HG02588 (cell line): ENCODE measurements around the gene OR51I2.
A peak's percentile ranks its signal among the peaks of the same experiment; 100 is the strongest.

Experiments used
- ATAC-seq: cut with Tn5 transposase; IDR thresholded peaks from one replicate; pipeline ENCODE4 v1.9.1; 2021; ENCODE audit warnings: mild to moderate bottlenecking, moderate library complexity; ENCODE audit not compliant: unreplicated experiment

The OR51I2 gene, protein sequence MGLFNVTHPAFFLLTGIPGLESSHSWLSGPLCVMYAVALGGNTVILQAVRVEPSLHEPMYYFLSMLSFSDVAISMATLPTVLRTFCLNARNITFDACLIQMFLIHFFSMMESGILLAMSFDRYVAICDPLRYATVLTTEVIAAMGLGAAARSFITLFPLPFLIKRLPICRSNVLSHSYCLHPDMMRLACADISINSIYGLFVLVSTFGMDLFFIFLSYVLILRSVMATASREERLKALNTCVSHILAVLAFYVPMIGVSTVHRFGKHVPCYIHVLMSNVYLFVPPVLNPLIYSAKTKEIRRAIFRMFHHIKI

DNA sequence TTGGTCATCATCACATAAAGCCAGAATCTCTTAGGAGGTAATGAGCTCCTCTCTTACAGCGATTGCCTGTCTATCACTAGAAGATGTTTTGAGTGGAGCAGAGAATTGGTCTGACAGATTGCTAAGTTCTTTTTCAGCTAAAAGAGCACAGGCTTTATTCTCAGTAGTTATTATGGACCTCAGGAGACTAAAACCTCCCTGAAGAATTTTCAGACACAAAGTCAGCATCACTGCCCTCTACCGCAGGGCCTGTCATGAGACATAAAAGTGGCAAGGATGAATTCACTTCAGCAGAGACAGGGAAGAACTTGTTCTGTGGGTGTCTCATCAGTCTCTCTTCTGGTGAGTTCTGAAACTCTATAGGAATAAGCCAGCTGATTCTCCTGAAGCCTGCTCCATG is at the start of gene OR51I2:
TSS of gene OR51I2 (plus strand) at position 301 of the 400 bp plus-strand sequence. CDS start 4,166 bp downstream, outside the sequence.
- no peak for ATAC-seq

DNA sequence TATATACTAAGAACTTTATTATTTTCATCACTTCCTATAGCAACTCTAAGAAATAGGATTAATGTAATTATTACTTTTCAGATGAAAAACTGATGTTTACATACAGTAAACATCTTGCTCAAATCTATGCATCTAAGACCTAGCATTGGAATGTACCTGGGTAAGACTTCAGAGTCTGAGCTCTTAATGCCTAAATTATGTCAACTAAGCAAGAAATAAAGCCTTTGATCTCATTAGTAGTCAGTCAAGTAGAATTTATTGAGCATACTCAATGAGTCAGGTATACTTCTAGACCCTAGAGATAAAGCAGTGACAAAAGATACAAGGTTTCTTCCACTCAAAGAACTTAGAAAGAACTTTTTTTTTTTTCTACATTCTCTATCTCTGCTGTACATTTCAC is 44.0 kb upstream of the OR51I2 start:
- no peak for ATAC-seq

DNA sequence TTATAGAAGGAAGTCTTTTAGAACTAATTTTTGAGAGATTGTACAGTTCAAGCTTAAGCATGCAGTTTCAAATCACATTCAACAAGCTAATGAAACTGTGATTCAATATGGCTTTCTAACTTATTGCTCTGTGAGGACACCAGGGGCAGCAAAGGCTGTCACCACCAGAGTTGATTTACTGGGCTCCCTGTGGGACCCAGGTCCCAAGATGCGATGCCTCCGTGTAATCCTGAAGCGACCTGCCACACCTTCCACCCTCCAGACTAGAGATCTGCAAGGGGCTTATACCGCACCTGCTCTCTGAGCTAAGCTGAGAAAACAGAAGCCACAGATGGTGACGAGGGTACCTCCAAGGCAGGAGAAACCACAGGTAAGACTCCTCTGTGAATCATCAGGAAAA is 28.1 kb upstream of the OR51I2 start:
- ATAC-seq = no peak

DNA sequence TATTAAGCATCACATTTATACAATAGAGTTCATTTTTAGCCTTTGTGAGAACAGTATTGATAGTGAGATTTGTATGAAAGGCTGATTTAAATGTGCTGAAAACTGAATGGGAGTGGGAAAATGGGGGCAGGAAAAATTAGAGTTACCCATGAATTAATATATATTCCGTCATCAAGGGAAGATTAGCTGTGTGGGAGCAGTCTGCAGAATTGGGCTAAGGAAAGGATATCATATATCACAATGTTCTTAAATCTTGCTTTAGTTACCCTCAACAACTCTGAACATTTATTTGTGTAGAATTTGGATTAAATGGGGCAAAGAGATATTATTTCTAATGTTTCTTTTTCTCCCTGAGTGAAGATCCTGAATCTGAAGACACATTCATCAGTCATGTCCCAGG is 27.3 kb upstream of the OR51I2 start, which contains the start of gene OR51Q1:
TSS of gene OR51Q1 (plus strand) at position 301 of the 400 bp plus-strand sequence. CDS start at position 391, 90 bp downstream.
- ATAC-seq = no peak

DNA sequence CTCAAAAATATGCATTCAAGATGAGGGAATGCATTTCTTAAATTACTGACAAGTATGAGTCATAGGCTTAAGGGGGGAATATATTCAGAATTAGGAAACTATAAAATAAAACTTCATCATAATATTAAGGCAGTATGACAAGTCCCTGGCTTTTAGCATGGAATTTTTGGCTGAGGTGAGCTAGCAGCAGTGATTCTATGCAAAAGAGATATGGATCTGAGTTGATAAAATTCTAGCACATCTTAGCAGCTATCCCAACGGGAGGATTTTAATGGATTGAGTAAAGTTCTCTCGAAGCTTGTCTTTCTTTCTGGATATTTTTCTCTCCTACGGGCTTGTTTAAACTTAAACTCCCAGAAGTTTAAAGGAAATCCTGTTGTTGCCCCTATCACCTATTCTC is 26.0 kb upstream of the OR51I2 start:
- no peak for ATAC-seq

DNA sequence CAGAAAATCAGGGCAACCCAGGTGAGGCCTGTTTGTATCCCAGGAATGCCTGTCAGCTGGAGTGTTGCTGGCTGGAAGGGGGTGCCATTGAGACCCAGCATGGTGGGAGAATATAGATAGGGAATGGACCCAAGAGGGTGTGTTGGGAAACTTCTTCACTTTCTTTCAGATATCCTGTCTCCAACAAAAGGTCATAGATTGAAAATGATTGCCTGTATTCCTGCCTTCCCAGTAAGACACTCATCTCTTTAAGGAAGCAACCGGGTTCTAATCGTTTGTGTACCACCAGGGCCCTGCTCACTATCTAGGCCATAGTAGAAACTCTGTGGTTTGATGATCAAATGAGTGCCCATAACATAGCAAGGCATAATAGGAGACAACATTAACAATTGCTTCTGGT is 7.7 kb upstream of the OR51I2 start, which contains the start of gene OR51I1:
TSS of gene OR51I1 (minus strand) at position 101 of the 400 bp plus-strand sequence. CDS start at position 101, 0 bp downstream.
- ATAC-seq = no peak

DNA sequence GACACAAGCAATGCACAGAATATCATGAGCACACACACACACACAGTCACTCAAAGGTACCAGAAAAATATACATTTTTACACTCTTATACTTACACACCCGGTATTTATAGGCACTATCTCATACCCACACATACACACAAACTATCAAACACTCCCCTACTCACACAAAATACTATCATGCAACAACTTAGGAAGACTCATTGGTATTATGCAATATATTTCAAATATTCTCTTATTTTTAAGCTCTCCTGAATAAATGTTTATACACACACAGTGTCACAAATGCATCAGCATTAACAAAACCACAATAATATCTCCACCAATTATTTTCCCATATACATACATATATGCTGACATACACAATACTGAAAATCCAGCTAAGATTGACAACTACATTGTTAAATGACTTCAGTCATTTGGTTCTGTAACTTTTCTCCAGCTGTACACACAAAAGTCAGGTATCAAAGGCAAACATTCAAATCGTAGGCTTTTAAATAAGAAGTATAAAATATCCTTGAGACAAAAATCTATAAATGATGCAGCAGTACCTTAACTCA is 5.2 kb upstream of the OR51I2 start:
- no peak for ATAC-seq

DNA sequence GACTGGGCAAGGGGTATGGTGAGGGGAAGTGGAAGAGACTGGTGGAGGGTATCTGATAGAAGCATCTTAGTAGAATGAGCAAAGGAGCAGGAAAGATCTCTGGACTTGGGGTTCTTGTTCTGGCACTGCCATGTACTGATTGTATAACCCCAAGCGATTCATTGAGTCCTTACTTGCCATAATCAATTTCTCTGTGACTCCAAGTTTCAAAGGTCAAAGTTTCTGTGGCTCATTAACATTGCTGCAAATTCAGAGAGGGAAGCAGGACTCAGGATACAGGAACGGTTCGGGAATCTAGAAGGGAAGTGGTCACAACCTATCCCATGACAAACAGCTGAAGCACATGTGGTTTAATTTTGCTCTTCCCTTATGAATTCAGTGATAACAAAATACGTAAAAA is 309 bp downstream of the OR51I2 start:
- ATAC-seq = no peak

DNA sequence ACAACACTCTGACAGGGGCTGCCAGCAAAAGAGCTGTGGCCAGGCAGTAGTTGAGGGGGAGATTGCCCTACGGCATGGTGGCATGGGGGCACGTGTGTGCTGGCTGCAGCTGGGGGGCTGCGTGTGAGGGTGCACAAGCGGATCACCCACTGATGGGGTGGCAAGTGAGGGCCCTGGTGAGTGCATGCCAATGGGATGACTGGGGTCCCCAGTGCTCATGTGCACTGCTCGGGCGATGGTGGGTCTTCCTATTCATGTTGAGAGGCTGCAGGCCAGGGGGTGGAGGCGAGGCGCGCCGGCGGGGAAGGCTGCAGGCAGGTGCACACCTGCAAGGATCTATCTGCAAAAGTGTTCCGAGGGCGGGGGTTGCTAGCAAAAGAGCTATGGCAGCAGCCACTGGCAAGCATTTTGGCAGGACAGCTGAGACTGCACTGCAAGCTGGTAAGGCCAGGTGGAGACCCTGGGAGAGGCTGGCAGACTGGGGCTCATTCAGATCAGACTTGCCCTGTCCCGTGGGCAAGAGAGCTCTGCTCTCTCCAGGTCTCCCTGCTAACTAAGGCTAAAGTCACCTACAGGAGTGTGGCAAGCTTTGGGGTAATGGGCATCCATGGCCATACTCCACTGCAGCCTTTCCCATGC is 12.0 kb downstream of the OR51I2 start:
- ATAC-seq = no peak

DNA sequence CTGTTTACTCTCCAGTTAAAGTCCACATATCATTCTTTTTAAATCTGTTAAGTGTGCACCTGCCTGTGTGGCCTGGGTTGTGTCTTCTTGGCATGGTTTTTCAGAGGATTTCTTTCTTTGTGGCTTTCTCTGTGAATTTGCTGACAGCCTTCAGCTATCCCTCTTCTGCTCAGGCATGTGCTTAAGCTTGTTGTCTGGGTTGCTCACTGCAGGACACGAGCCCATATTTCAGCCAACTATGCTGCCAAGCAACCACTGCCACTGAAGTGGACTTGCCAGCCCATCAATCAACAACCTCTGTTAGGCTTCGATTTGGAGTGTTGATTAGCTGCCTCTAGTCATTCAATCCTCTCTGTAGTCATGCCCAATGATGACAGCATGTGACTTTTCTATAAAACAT is 18.4 kb downstream of the OR51I2 start:
- no peak for ATAC-seq

DNA sequence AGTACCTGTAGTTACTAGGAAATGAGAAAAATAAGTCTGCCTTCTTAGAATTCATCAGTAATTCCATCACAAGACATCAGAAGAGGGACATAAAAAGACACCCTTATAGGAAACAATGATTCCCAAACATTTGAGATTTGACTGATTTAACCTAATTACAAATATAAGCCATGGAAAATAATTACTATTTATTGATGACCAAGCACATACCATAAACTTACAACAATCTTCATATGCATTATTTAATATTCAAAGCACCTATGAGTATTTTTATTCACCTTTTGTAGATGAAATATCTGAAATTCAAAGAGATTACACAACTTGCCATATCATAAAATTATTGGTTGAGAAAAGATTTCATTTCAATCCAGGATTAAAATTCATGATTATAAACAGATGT is 24.8 kb downstream of the OR51I2 start:
- ATAC-seq = no peak

DNA sequence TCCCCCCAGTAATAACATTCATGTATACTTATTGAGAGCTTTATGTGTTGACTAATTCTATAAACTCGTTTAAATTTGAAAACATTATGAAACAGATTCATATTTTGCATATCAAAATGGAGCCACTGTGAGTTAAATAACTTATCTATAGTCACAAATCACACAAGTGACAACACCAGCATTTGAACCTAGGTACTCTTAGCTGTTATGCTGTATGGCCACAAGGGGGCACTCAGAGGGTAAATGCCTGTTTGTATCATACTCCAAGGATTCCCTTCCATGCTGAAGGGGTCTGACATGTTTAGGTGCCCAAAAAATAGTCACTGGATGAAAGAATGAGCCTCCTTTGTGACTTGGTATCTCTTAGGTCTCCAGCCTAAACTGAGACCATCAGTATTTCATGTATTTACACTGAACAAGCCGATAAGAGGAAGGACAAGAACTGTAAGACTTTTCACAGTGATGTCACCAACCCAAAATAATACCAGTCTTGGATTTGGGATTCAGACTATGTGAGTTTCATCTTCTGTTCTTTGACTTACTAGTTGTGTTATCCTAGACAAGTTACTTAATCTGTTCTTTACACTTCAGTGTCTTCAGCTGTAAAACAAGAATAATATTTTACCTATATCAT is 27.2 kb downstream of the OR51I2 start:
- ATAC-seq = peak; percentile 74

DNA sequence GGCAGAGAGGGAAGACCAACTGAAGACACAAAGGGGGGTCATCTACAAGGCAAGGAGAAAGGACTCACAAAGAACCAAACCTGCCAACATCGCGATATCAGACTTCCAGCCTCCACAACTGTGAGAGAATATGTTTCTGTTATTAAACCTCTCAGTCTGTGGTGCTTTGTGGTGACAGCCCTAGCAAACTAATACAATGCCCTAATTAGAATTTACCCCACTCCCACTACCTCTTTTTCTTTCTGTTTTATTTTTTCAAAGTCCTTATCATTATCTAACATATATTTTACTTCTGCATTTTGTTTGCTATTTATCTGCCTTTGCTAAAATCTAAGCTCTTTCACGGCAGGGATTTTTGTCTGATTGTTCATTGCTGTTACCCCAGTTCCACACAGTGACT is 36.9 kb downstream of the OR51I2 start:
- no peak for ATAC-seq

DNA sequence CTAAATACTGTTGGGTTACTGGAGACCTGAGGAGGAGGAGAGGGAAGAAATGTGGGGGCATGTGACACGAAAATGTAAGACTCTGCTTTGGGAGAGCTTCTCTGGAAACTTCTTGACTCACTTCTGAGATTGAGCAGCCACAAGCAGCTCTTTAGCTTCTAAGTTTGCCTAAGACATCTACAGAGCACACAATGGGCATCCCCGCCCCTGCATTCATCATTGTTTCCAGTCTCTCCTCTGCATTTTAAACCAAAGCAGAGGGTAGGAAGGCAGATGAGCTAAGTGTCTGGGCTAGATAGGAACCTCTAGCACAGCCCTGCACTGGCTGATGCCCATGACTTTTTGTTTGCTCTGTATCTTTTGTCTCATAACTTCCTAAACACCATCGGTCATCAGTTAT is 37.3 kb downstream of the OR51I2 start:
- ATAC-seq = no peak

DNA sequence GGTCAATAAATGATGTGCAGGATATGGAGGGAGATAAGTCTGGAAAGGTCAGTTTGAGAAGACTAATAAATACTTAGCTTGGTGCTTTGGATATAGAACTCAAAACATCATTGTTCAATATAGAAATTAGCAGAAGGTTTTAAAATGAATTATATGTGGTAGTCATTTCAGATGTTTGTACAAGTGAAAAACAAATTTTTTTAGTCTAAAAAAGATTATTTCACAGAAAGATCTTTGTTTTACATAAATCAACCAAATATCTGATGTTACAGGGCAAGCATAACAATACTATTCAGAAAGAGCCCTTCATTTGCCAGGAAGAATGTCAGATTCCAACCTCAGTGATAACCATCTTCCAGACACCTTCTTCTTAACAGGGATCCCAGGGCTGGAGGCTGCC is 39.3 kb downstream of the OR51I2 start, which contains the start of gene OR52D1:
TSS of gene OR52D1 (plus strand) at position 301 of the 400 bp plus-strand sequence. CDS start at position 323, 22 bp downstream.
- no peak for ATAC-seq

DNA sequence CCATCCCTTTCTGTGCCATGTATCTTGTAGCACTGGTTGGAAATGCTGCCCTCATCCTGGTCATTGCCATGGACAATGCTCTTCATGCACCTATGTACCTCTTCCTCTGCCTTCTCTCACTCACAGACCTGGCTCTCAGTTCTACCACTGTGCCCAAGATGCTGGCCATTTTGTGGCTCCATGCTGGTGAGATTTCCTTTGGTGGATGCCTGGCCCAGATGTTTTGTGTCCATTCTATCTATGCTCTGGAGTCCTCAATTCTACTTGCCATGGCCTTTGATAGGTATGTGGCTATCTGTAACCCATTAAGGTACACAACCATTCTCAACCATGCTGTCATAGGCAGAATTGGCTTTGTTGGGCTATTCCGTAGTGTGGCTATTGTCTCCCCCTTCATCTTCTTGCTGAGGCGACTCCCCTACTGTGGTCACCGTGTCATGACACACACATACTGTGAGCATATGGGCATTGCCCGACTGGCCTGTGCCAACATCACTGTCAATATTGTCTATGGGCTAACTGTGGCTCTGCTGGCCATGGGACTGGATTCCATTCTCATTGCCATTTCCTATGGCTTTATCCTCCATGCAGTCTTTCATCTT is 39.8 kb downstream of the OR51I2 start:
- no peak for ATAC-seq

DNA sequence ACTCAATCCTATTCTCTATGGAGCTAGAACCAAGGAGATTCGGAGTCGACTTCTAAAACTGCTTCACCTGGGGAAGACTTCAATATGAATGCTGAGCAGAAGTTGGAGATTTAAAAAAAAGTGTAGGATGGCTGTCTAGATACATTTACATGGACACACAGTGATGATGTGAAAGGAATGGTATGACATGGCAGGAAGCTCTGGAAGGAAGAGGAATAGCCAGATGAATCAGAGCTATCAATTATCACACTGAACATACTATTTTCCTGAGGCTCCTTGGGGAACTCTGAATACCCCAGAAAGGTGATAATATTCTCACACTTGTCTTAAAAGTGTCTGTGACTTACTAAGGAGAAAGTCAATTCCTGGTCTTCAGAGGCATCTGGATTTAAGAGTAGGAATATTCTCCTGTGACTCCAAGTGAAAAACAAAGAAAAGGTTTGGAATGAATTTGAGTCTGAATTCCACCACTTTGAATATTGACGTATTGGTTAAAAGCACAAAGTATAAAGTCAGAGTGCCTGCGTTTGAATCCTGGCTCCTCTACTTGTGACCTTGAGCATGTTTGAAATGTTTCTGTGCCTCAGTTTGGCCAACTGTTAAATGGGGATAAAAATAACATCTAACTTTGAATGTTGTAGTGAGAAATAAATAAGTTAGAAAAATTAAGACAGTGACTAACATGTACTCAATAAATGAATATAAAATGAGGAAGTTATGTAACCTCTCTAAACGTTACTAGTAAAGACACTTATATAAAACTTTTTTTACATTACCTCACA is 40.6 kb downstream of the OR51I2 start:
- no peak for ATAC-seq

DNA sequence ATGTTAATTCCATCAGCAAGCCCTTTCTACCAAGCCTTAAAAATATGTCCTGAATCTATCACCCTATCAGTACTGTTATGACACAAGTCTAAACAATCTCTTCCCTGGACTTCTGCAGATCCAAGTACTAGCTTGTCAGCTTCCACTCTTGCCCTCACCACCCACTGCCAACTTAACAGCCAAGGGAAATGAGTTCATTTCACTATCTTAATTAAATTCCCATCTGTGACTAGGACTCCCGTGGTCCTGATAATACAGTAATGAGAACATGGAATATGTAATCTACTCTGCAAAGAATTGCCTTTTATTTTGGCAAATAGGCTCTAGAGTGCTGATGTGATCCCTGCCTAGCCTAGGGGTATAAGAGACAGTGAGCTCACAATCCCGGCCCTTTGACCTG is 50.5 kb downstream of the OR51I2 start:
- no peak for ATAC-seq

DNA sequence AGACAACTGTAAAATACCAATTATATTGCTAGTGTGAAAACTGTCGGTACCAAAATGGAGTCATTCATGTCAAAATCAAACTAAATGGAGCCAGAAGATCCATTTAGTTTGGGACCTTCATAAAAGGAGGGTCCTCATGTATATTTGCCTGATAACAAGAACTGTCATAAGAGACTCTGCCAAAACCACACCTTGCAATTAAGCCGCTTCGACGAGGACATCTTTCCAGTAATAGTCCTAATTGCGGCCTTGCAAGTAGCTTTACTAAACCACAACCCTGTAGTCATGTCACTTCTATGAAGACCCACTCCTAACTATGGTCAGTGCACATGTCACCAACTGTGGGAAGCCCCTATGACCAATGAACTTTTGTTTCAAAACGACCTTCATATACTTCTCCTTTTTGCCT is 51.3 kb downstream of the OR51I2 start:
- ATAC-seq = no peak

DNA sequence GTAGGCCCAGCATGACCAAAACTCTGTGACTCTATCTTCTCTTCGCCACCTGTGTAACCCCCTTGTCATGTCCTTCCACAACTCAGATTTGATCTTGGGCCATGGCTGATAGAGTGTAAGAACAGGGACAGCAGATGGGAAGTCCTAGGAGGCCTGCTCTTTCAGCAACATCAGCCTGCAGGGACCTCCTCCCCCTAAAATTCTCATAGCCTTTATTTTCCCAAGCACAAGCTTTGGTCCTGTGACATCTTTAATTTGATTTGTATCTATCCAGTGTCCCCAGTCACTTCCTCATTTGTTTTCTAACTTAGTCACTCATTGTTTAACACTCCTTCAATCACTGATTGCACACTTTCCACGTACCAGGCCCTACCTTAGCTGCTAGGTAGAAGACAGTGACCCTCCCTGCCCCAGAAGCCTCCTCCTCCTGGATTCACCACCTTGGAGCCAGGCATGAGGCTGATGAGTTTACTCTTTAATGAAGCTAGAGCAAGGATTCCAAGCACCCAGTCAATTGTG is 55.3 kb downstream of the OR51I2 start:
- ATAC-seq = no peak
